Ovary (tissue), 9 donors: ENCODE measurements around the gene EPHB1. TPM values are rescaled to one million over a fixed set of nuclear protein-coding genes. Genes with fewer than 3 reads are reported as not detected.

Experiments used
- DNase-seq, 5 donors: peaks; one replicate each; pipeline ENCODE4 v3.0.0-alpha.2; 2019 to 2020
- H3K27ac ChIP-seq, 2 donors: fragments of 200-600 bp; one replicate each; pipeline versions ENCODE4 v1.5.1 to v1.8.0; 2019 to 2022
- H3K27me3 ChIP-seq: fragments of 200-600 bp; one replicate; pipeline ENCODE4 v1.8.0; 2022
- H3K36me3 ChIP-seq: fragments of 200-600 bp; sonication (generic); one replicate; pipeline ENCODE4 v1.5.1; 2019
- H3K4me1 ChIP-seq: one replicate; pipeline ENCODE4 v1.8.1; 2013; ENCODE audit warnings: mild to moderate bottlenecking, moderate library complexity; ENCODE audit not compliant: insufficient read depth
- H3K4me3 ChIP-seq: fragments of 200-600 bp; sonication (generic); one replicate; pipeline ENCODE4 v1.5.1; 2017
- H3K9me3 ChIP-seq, 2 donors: fragments of 200-600 bp in 1 of 2; sonication (generic) in 1 of 2; one replicate each; pipeline versions ENCODE4 v1.5.1 to v1.8.1; 2013 to 2019; ENCODE audit warnings: mild to moderate bottlenecking in 1 of 2, moderate library complexity in 1 of 2
- CTCF ChIP-seq, 3 donors: fragments of 450-650 bp in 2 of 3; fragments of 200-600 bp in 1 of 3; IDR thresholded peaks; one replicate each; pipeline versions ENCODE4 v1.5.1 to v1.8.0; 2016 to 2022; ENCODE audit warnings: antibody characterized with exemption in 3 of 3, mild to moderate bottlenecking in 1 of 3
- EP300 ChIP-seq: sonication (generic); formaldehyde crosslinking; IDR thresholded peaks from one replicate; pipeline ENCODE4 v1.6.1; 2017; ENCODE audit warnings: antibody characterized with exemption
- POLR2A ChIP-seq: fragments of 450-650 bp; IDR thresholded peaks from one replicate; pipeline ENCODE4 v1.6.1; 2017; ENCODE audit warnings: antibody characterized with exemption, mild to moderate bottlenecking, moderate library complexity
- WGBS, 3 donors: extraction: QIAGEN DNeasy Blood & Tissue Kit in 1 of 3; methylation state at CpG; one replicate each; pipeline versions ENCODE4 v1.1.5 to v1.1.7; 2013 to 2017; 5-methylcytosine and 5-hydroxymethylcytosine counted together
- intact Hi-C, 4 donors: fragments of 100-400 bp; cut with DNase I; formaldehyde crosslinking; loops; one replicate each; pipeline versions ENCODE4 v1.11.0 to v1.15.1; 2022 to 2023
- polyA plus RNA-seq, 2 donors: library from polyadenylated mRNA; stranded (reverse); fragments of 200-250 nt in 1 of 2; fragments of 350-450 nt in 1 of 2; fragmentation: Illumina TruSeq in 1 of 2; extraction: RNeasy Lipid Tissue Mini Kit (QIAGEN cat#74804) in 1 of 2; gene quantifications; one replicate each; pipeline ENCODE4 v1.2.3, GENCODE V29; 2013 to 2014
- total RNA-seq, 7 donors: library from RNA; depleted of rRNA in 2 of 7; stranded (reverse); fragments of >200 nt in 2 of 7; fragmentation: NEBNext Ultra II Directional in 3 of 7; extraction: Animal tissue kit (Norgen Biotek cat#: 25700) in 3 of 7; gene quantifications; one replicate each; pipeline versions ENCODE4 v1.1.0 to v1.2.4, GENCODE V29; 2016 to 2023
- donor health status: DM: no; HTN: no; CAD: no; lungs with moderate emphysema.
- donor health status: DM: no; HTN: no; CAD: no.
- donor health status: Bipolar disorder and iron deficiency.
- donor health status: DM: yes; HTN: yes; CAD: no.
- donor health status: DM: no; HTN: no; CAD: no.
- donor health status: DM: yes; HTN: yes; CAD: no.

EPHB1 gene
- total and polyA plus RNA-seq, 9 donors = 0.25 to 2.7 (median 1.0) TPM

GRCh38 chr3:134911586-134912548, 116.8 kb downstream of the EPHB1 start:
- Histone ChIP-seq H3K36me3 (no peaks in the 10 kb centered on the region), H3K27me3 (no peaks in the 10 kb centered on the region), H3K4me1 (no peaks in the 10 kb centered on the region), H3K27ac (no peak overlapping the region), H3K4me3 (no peak overlapping the region), H3K9me3 (no peaks in the 10 kb centered on the region)
- DNase-seq = no peak
- intact Hi-C loops = no loop called here
- TF ChIP-seq CTCF (IDR thresholded peaks at IDR 0.05) (no peak), POLR2A (no peak), EP300 (no peak)
- 70 to 84% (median 73%) methylated on average over 11 of the region's 11 CpGs for WGBS, 3 donors

GRCh38 chr3:134916276-134916961, 121.4 kb downstream of the EPHB1 start:
- no peaks in the 10 kb centered on the region for H3K9me3 ChIP-seq
- H3K4me1 ChIP-seq = no peaks in the 10 kb centered on the region
- H3K27ac ChIP-seq = no peak overlapping the region
- intact Hi-C loops = no loop called here
- no peak overlapping the region for H3K4me3 ChIP-seq
- WGBS, 3 donors = 91 to 95% (median 92%) methylated on average over 37 of the region's 37 CpGs
- no peaks in the 10 kb centered on the region for H3K27me3 ChIP-seq
- TF ChIP-seq POLR2A = no peak
- DNase-seq = no peak
- H3K36me3 ChIP-seq = no peaks in the 10 kb centered on the region

GRCh38 chr3:134917631-134918030, 122.6 kb downstream of the EPHB1 start:
- Histone ChIP-seq H3K36me3 (no peaks in the 10 kb centered on the region), H3K9me3 (no peaks in the 10 kb centered on the region), H3K27ac (no peak overlapping the region), H3K4me3 (no peak overlapping the region), H3K4me1 (no peaks in the 10 kb centered on the region), H3K27me3 (no peaks in the 10 kb centered on the region)
- no peak for DNase-seq
- intact Hi-C loops = no loop called here
- TF ChIP-seq EP300 = no peak
- TF ChIP-seq POLR2A = no peak
- TF ChIP-seq CTCF (IDR thresholded peaks at IDR 0.05) = no peak

- Histone ChIP-seq H3K4me3 (no peak overlapping the region), H3K36me3 (no peaks in the 10 kb centered on the region), H3K27me3 (no peaks in the 10 kb centered on the region), H3K4me1 (no peaks in the 10 kb centered on the region), H3K9me3 (no peaks in the 10 kb centered on the region), H3K27ac (no peak overlapping the region)
- DNase-seq = no peak
- intact Hi-C loops = no loop called here
- WGBS, 3 donors = 0 to 34% (median 15%) methylated on average over 1 of the region's 1 CpG
- no peak for TF ChIP-seq POLR2A
- TF ChIP-seq CTCF (IDR thresholded peaks at IDR 0.05) = no peak
- no peak for TF ChIP-seq EP300
Measured at GRCh38 chr3:134918441-134918840, 123.4 kb downstream of the EPHB1 start.

GRCh38 chr3:134922101-134922500, 127.0 kb downstream of the EPHB1 start:
- Histone ChIP-seq H3K27ac (no peak overlapping the region), H3K27me3 (no peaks in the 10 kb centered on the region), H3K4me3 (no peak overlapping the region), H3K4me1 (no peaks in the 10 kb centered on the region), H3K9me3 (no peaks in the 10 kb centered on the region), H3K36me3 (no peaks in the 10 kb centered on the region)
- WGBS, 3 donors = 85 to 92% (median 86%) methylated on average over 3 of the region's 3 CpGs
- no peak for DNase-seq
- TF ChIP-seq EP300 (no peak), CTCF (IDR thresholded peaks at IDR 0.05) (no peak), POLR2A (no peak)
- intact Hi-C loops = no loop called here
